ENCODE results near the gene NDUFS6.

- no peak for TF ChIP-seq CTCF (IDR thresholded peaks at IDR 0.05; ENCODE audit: insufficient read depth, low read length)
- TF ChIP-seq REST (IDR thresholded peaks at IDR 0.05; ENCODE audit: insufficient replicate concordance, low read depth), result no peak
- no peak for TF ChIP-seq POLR2AphosphoS5 (IDR thresholded peaks at IDR 0.05; ENCODE audit: low read depth)
These were observed 22.3 kb downstream of the NDUFS6 start for GRCh38 chr5:1823381-1824034.

Data from HL-60 (cell line).